Spleen (tissue), 11 donors: Measurements from ENCODE around the gene CCDC137. TPM values are rescaled to one million over a fixed set of nuclear protein-coding genes. Genes with fewer than 3 reads are reported as not detected.
A peak's percentile ranks its signal among the peaks of the same experiment; 100 is the strongest.

ENCODE experiments used
- DNase-seq: peaks from one replicate; pipeline ENCODE4 v3.0.0-alpha.2; 2020
- H3K27ac ChIP-seq, 8 donors: fragments of 200-600 bp; sonication (generic) in 7 of 8; 1 replicate in 4 of 8; 2 replicates in 4 of 8; pipeline versions ENCODE4 v1.5.0 to v1.8.0; 2016 to 2021; ENCODE audit warnings: inconsistent platforms in 4 of 8, mild to moderate bottlenecking in 4 of 8, moderate library complexity in 1 of 8
- H3K27me3 ChIP-seq, 7 donors: fragments of 200-600 bp; sonication (generic) in 6 of 7; replicated peaks in 1 of 7; 1 replicate in 4 of 7; 2 replicates in 3 of 7; pipeline versions ENCODE4 v1.5.0 to v1.8.0; 2016 to 2021; ENCODE audit warnings: inconsistent platforms in 3 of 7, mild to moderate bottlenecking in 1 of 7
- H3K36me3 ChIP-seq, 6 donors: fragments of 200-600 bp; sonication (generic) in 5 of 6; 1 replicate in 4 of 6; 2 replicates in 2 of 6; pipeline versions ENCODE4 v1.5.0 to v1.8.0; 2016 to 2021; ENCODE audit warnings: inconsistent platforms in 2 of 6
- H3K4me1 ChIP-seq, 6 donors: fragments of 200-600 bp; sonication (generic) in 5 of 6; 1 replicate in 3 of 6; 2 replicates in 3 of 6; pipeline versions ENCODE4 v1.5.0 to v1.8.0; 2016 to 2021; ENCODE audit warnings: inconsistent platforms in 3 of 6
- H3K4me3 ChIP-seq, 8 donors: fragments of 200-600 bp; sonication (generic) in 7 of 8; 1 replicate in 4 of 8; 2 replicates in 4 of 8; pipeline versions ENCODE4 v1.5.0 to v1.8.0; 2016 to 2021; ENCODE audit warnings: inconsistent platforms in 4 of 8, mild to moderate bottlenecking in 4 of 8, moderate library complexity in 2 of 8
- H3K9me3 ChIP-seq, 8 donors: fragments of 200-600 bp; sonication (generic) in 7 of 8; 1 replicate in 4 of 8; 2 replicates in 4 of 8; pipeline versions ENCODE4 v1.5.0 to v1.8.0; 2016 to 2021; ENCODE audit warnings: inconsistent platforms in 4 of 8
- POLR2A ChIP-seq, 3 donors: fragments of 450-650 bp; IDR thresholded peaks; one replicate each; pipeline ENCODE4 v1.5.1; 2017; ENCODE audit warnings: antibody characterized with exemption in 3 of 3, mild to moderate bottlenecking in 1 of 3
- POLR2AphosphoS5 ChIP-seq, 3 donors: sonication (generic); formaldehyde crosslinking; IDR thresholded peaks; one replicate each; pipeline ENCODE4 v1.5.1; 2017; ENCODE audit warnings: antibody characterized with exemption in 3 of 3
- WGBS, 5 donors: extraction: QIAGEN DNeasy Blood & Tissue Kit in 3 of 5; methylation state at CpG; one replicate each; pipeline versions ENCODE4 v1.1.5 to v1.1.7; 2013 to 2018; 5-methylcytosine and 5-hydroxymethylcytosine counted together
- intact Hi-C: fragments of 100-400 bp; cut with DNase I; formaldehyde crosslinking; loops from one replicate; pipeline ENCODE4 v1.15.0; 2023; ENCODE audit warnings: low total_unique reads
- polyA plus RNA-seq, 3 donors: library from polyadenylated mRNA; stranded (reverse); fragments of 200-250 nt; gene quantifications; one replicate each; pipeline ENCODE4 v1.2.1, GENCODE V29; 2013
- total RNA-seq, 7 donors: library from RNA; depleted of rRNA in 3 of 7; stranded (reverse); fragments of >200 nt in 3 of 7; fragmentation: NEBNext Ultra II Directional in 4 of 7; extraction: Animal tissue kit (Norgen Biotek cat#: 25700) in 4 of 7; gene quantifications; one replicate each; pipeline versions ENCODE4 v1.1.0 to v1.2.1, GENCODE V29; 2016 to 2021
- TF ChIP-seq, protein P1 (sequence below), 11 experiments: fragments of 200-600 bp in 7 of 11; fragments of 450-650 bp in 4 of 11; sonication (generic) in 4 of 11; IDR thresholded peaks in 8 of 11; conservative IDR thresholded peaks in 3 of 11; 1 replicate in 7 of 11; 2 replicates in 4 of 11; pipeline versions ENCODE4 v1.4.0 to v1.8.0; 2016 to 2021; ENCODE audit warnings: antibody characterized with exemption in 11 of 11, inconsistent platforms in 4 of 11, mild to moderate bottlenecking in 1 of 11
- donor health status: healthy with polysubstance abuse.
- donor health status: DM: no; HTN: no; CAD: no; lungs with moderate emphysema.
- donor health status: DM: no; HTN: no; CAD: no.
- donor health status: Bipolar disorder and iron deficiency.
- donor health status: healthy.
- donor health status: DM: no; HTN: no; CAD: no.
- donor health status: DM: yes; HTN: yes; CAD: no.

CCDC137 gene
- total and polyA plus RNA-seq, 10 donors = 10.7 to 40.1 (median 19.9) TPM

DNA sequence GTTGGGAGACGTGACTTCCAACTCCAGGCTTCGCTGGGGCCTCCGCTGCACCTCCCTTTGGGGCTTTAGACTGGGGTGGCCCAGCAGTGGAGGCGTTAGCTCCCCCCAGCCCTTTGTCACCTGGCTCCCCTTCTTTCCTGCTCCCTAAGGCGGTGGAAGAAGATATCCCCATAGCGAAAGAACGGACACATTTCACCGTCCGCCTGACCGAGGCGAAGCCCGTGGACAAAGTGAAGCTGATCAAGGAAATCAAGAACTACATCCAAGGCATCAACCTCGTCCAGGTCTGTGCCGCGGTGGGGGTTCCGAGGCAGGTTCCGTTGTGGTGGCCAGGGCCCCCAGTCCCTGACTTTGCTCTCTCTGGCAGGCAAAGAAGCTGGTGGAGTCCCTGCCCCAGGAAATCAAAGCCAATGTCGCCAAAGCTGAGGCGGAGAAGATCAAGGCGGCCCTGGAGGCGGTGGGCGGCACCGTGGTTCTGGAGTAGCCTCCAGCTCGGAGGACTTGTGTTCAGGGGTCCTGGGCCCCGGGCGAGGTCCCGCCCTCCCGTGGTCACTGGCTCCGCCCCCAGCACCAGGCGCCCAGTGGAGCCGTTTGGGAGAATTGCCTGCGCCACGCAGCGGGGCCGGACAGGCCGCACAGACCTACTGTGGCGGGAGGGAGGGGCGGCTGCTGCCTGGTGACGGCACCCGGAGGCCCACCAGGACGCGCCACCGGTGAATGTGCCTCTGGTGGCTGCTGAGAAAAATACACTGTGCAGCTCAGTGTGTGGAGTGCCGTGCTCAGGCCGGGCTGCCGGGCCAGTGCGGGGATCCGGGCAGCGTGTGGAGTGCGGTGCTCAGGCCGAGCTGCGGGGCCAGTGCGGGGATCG lies 40.5 kb downstream of the CCDC137 start:
- H3K36me3 ChIP-seq = peaks cover 0 to 49% (median 31%) of the 10 kb centered on the region in 6 donors
- intact Hi-C loops = no loop called here
- no peaks in the 10 kb centered on the region for H3K9me3 ChIP-seq
- no peak overlapping the region for H3K4me3 ChIP-seq
- H3K27me3 ChIP-seq = no peaks in the 10 kb centered on the region
- peaks cover 28 to 56% (median 43%) of the 10 kb centered on the region in 6 donors for H3K4me1 ChIP-seq
- WGBS, 5 donors = 91 to 96% (median 93%) methylated on average over 36 to 54 of the region's 54 CpGs
- H3K27ac ChIP-seq = no peak overlapping the region
- TF ChIP-seq, protein P1, sequence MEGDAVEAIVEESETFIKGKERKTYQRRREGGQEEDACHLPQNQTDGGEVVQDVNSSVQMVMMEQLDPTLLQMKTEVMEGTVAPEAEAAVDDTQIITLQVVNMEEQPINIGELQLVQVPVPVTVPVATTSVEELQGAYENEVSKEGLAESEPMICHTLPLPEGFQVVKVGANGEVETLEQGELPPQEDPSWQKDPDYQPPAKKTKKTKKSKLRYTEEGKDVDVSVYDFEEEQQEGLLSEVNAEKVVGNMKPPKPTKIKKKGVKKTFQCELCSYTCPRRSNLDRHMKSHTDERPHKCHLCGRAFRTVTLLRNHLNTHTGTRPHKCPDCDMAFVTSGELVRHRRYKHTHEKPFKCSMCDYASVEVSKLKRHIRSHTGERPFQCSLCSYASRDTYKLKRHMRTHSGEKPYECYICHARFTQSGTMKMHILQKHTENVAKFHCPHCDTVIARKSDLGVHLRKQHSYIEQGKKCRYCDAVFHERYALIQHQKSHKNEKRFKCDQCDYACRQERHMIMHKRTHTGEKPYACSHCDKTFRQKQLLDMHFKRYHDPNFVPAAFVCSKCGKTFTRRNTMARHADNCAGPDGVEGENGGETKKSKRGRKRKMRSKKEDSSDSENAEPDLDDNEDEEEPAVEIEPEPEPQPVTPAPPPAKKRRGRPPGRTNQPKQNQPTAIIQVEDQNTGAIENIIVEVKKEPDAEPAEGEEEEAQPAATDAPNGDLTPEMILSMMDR (IDR thresholded peaks at IDR 0.05 in 8 of 11, conservative IDR thresholded peaks at IDR 0.05 in 3 of 11) = no peak
- TF ChIP-seq POLR2AphosphoS5 (IDR thresholded peaks at IDR 0.05) (peak in 1 of 3 donors; percentile 51), POLR2A (IDR thresholded peaks at IDR 0.05) (no peak)
- peak; percentile 67 for DNase-seq

DNA sequence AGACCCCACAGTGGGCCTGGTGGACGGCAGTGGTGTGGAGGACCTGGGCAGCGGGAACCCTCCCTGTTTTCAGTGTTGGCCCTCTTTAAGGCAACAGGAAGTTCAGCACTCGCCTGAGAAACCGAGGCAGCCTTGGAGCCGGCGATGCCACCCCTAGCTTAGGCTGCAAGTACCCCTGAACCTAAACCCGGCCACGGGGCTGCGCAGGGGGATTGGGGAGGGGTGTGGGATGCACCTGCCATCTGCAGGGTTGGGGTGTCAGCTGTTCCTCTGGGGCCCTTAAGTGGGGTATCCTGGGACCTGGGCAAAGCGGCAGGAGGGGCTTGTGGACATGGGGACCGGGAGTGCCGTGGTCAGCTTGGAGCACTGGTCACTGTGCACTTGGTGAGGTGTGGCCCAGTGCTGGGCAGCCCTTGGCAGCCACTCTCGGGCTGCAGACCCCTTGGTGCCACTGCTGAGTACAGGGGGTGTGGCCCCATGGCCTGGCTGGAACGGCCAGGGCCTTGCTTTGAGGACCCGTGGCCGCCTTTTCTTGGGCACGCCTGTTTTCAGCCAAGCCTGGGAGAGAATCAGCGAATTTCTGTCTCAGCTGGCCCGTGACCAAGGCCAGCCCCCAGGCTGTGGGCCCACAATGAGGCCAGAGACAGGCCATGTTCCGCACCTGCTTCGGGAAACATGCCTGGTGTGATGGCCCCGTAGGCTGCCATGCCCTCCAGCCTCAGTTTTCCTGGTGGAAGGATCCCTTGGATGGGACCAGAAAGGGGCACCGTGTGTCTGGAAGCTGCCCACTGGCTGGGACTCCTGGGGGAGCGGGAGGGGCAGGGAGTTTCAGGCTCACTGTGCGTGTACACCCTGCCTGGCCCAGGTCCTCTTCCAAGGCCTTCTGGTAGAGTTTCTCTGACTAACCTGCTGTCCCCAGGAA lies 41.4 kb downstream of the CCDC137 start:
- WGBS, 5 donors = 86 to 97% (median 92%) methylated on average over 23 to 25 of the region's 25 CpGs
- TF ChIP-seq POLR2AphosphoS5 (IDR thresholded peaks at IDR 0.05) (no peak), POLR2A (IDR thresholded peaks at IDR 0.05) (no peak)
- TF ChIP-seq, protein P1 (IDR thresholded peaks at IDR 0.05 in 8 of 11, conservative IDR thresholded peaks at IDR 0.05 in 3 of 11) = no peak
- Histone ChIP-seq H3K27ac (no peak overlapping the region), H3K36me3 (peaks cover 0 to 48% (median 31%) of the 10 kb centered on the region in 6 donors), H3K9me3 (no peaks in the 10 kb centered on the region), H3K27me3 (no peaks in the 10 kb centered on the region), H3K4me1 (peaks cover 28 to 54% (median 42%) of the 10 kb centered on the region in 6 donors), H3K4me3 (no peak overlapping the region)
- intact Hi-C loops = no loop called here
- peak; percentile 75 for DNase-seq

DNA sequence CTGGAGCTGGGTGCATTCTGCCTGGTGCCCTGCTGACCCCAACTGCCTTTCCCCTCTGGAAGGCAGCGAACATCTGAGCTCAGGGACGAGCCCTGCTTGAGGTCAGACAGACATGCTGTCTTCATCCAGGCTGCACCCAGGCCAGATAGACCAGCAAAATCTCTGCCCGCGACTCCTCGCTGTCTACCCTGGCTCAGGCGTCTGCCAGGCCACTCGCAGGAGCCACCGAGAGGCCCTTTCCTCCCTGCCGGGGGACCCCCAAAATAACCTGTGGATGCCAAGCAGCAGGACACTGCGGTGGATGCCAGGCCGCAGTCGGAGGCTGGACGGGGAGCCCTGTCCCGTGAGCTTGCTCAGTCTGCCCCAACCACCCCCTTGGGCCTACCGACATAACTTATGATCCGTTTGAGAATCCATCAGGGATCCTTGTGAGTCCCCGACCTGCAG lies 42.2 kb downstream of the CCDC137 start:
- H3K4me1 ChIP-seq = peaks cover 31 to 58% (median 46%) of the 10 kb centered on the region in 6 donors
- no peak overlapping the region for H3K4me3 ChIP-seq
- H3K36me3 ChIP-seq = peaks cover 0 to 48% (median 31%) of the 10 kb centered on the region in 6 donors
- TF ChIP-seq POLR2A (IDR thresholded peaks at IDR 0.05) (no peak), POLR2AphosphoS5 (IDR thresholded peaks at IDR 0.05) (peak in 2 of 3 donors; percentile 36 to 43)
- TF ChIP-seq, protein P1 (IDR thresholded peaks at IDR 0.05 in 8 of 11, conservative IDR thresholded peaks at IDR 0.05 in 3 of 11) = no peak
- peak; percentile 76 for DNase-seq
- H3K9me3 ChIP-seq = no peaks in the 10 kb centered on the region
- intact Hi-C loops = no loop called here
- no peaks in the 10 kb centered on the region for H3K27me3 ChIP-seq
- 88 to 97% (median 90%) methylated on average over 13 to 17 of the region's 17 CpGs for WGBS, 5 donors
- no peak overlapping the region for H3K27ac ChIP-seq
